ENCODE measurements around the gene MAGI2. TPM values are rescaled to one million over a fixed set of nuclear protein-coding genes. Genes with fewer than 3 reads are reported as not detected.

MAGI2 gene
- total RNA-seq, 2 experiments from 2014 or later = 0.03 to 0.17 TPM

- Histone ChIP-seq H3K4me1 (ENCODE audit: insufficient read depth, low read length, poor library complexity, severe bottlenecking) (no peaks in the 10 kb centered on the region), H3K4me2 (ENCODE audit: low read length) (no peak overlapping the region), H3K9me2 (ENCODE audit: insufficient read depth, low read length) (no peaks in the 10 kb centered on the region), H3K4me3 (ENCODE audit: low read depth, low read length, poor library complexity, severe bottlenecking) (no peak overlapping the region), H4K20me1 (ENCODE audit: insufficient read depth, low read length) (no peaks in the 10 kb centered on the region), H3K36me3 (ENCODE audit: insufficient read depth, low read length) (no peaks in the 10 kb centered on the region), H3K9me3 (ENCODE audit: low read length) (no peaks in the 10 kb centered on the region), H2AFZ (ENCODE audit: low read length) (no peak overlapping the region), H3K27ac (ENCODE audit: low read depth, low read length, poor library complexity, severe bottlenecking) (no peak overlapping the region), H3K79me2 (ENCODE audit: insufficient read depth, low read depth, low read length) (no peaks in the 10 kb centered on the region)
- no TSS peak for BruUV-seq (replicated peaks)
- CTCF ChIA-PET (ENCODE audit: unreplicated experiment) = no interaction called here
- DNase-seq (ENCODE audit: low spot score) = no peak
- no peak for TF ChIP-seq EZH2phosphoT487 (IDR thresholded peaks at IDR 0.05; ENCODE audit: borderline replicate concordance, low read depth, low read length)
- no peak for TF ChIP-seq CTCF (conservative IDR thresholded peaks at IDR 0.05; ENCODE audit: low read length)
- POLR2A ChIA-PET = interaction anchor here (0.7 kb wide), 1 partner anchor 415 kb away, joined by 3 read pairs; no protein-coding TSS in a partner anchor
- intact Hi-C loops (cut with micrococcal nuclease; ENCODE audit: unreplicated experiment) = no loop called here
Observed at GRCh38 chr7:79489371-79489770, 35.9 kb upstream of the MAGI2 start.

- TF ChIP-seq EZH2phosphoT487 (IDR thresholded peaks at IDR 0.05; ENCODE audit: borderline replicate concordance, low read depth, low read length) = no peak
- TF ChIP-seq CTCF (conservative IDR thresholded peaks at IDR 0.05; ENCODE audit: low read length) = no peak
- POLR2A ChIA-PET = no interaction called here
- Histone ChIP-seq H3K9me2 (ENCODE audit: insufficient read depth, low read length) (no peaks in the 10 kb centered on the region), H3K9me3 (ENCODE audit: low read length) (no peaks in the 10 kb centered on the region), H2AFZ (ENCODE audit: low read length) (no peak overlapping the region), H3K79me2 (ENCODE audit: insufficient read depth, low read depth, low read length) (no peaks in the 10 kb centered on the region), H3K4me1 (ENCODE audit: insufficient read depth, low read length, poor library complexity, severe bottlenecking) (no peaks in the 10 kb centered on the region), H3K36me3 (ENCODE audit: insufficient read depth, low read length) (no peaks in the 10 kb centered on the region), H4K20me1 (ENCODE audit: insufficient read depth, low read length) (no peaks in the 10 kb centered on the region), H3K27ac (ENCODE audit: low read depth, low read length, poor library complexity, severe bottlenecking) (no peak overlapping the region), H3K4me2 (ENCODE audit: low read length) (no peak overlapping the region), H3K4me3 (ENCODE audit: low read depth, low read length, poor library complexity, severe bottlenecking) (no peak overlapping the region)
- CTCF ChIA-PET (ENCODE audit: unreplicated experiment) = no interaction called here
- DNase-seq (ENCODE audit: low spot score) = no peak
- no TSS peak for BruUV-seq (replicated peaks)
- intact Hi-C loops (cut with micrococcal nuclease; ENCODE audit: unreplicated experiment) = no loop called here
Observed at GRCh38 chr7:79478386-79478785, 24.9 kb upstream of the MAGI2 start.

- Histone ChIP-seq H3K4me1 (ENCODE audit: insufficient read depth, low read length, poor library complexity, severe bottlenecking) (no peaks in the 10 kb centered on the region), H3K9me2 (ENCODE audit: insufficient read depth, low read length) (no peaks in the 10 kb centered on the region), H3K4me3 (ENCODE audit: low read depth, low read length, poor library complexity, severe bottlenecking) (no peak overlapping the region), H3K9me3 (ENCODE audit: low read length) (no peaks in the 10 kb centered on the region), H4K20me1 (ENCODE audit: insufficient read depth, low read length) (no peaks in the 10 kb centered on the region), H3K27ac (ENCODE audit: low read depth, low read length, poor library complexity, severe bottlenecking) (no peak overlapping the region), H3K79me2 (ENCODE audit: insufficient read depth, low read depth, low read length) (no peaks in the 10 kb centered on the region), H2AFZ (ENCODE audit: low read length) (no peak overlapping the region), H3K36me3 (ENCODE audit: insufficient read depth, low read length) (no peaks in the 10 kb centered on the region), H3K4me2 (ENCODE audit: low read length) (no peak overlapping the region)
- intact Hi-C loops (cut with micrococcal nuclease; ENCODE audit: unreplicated experiment) = no loop called here
- no peak for TF ChIP-seq CTCF (conservative IDR thresholded peaks at IDR 0.05; ENCODE audit: low read length)
- no peak for TF ChIP-seq EZH2phosphoT487 (IDR thresholded peaks at IDR 0.05; ENCODE audit: borderline replicate concordance, low read depth, low read length)
- CTCF ChIA-PET (ENCODE audit: unreplicated experiment) = no interaction called here
- no peak for DNase-seq (ENCODE audit: low spot score)
- BruUV-seq (replicated peaks) = no TSS peak
- POLR2A ChIA-PET = no interaction called here
Observed at GRCh38 chr7:79475455-79475854, 22.0 kb upstream of the MAGI2 start.
